LNCAP (cell line): ENCODE results near the gene ARHGEF12.

Experiments used
- CTCF ChIP-seq: fragments of 450-650 bp; IDR thresholded peaks from 2 replicates; pipeline ENCODE4 v1.5.1; 2017; ENCODE audit warnings: mild to moderate bottlenecking

Gene ARHGEF12

GRCh38 chr11:120324932-120325810, 11.0 kb upstream of the ARHGEF12 start, which contains the start of gene TLCD5:
TLCD5 (plus strand) TSS chr11:120325299; CDS start chr11:120327442, 2,143 bp downstream.
- no peak for TF ChIP-seq CTCF

- TF ChIP-seq CTCF: no peak
Observed at GRCh38 chr11:120326228-120326627, 10.0 kb upstream of the ARHGEF12 start.

- no peak for TF ChIP-seq CTCF
Observed at GRCh38 chr11:120326845-120327281, 9.3 kb upstream of the ARHGEF12 start.

GRCh38 chr11:120327311-120327710, 8.9 kb upstream of the ARHGEF12 start:
- no peak for TF ChIP-seq CTCF

GRCh38 chr11:120329556-120329955, 6.7 kb upstream of the ARHGEF12 start:
- TF ChIP-seq CTCF: no peak

- no peak for TF ChIP-seq CTCF
Observed at GRCh38 chr11:120330045-120330444, 6.2 kb upstream of the ARHGEF12 start.

- TF ChIP-seq CTCF: no peak
Observed at GRCh38 chr11:120331301-120331996, 4.8 kb upstream of the ARHGEF12 start.
